GM12878 (cell line): ENCODE measurements around the gene ATP13A2. TPM values are rescaled to one million over a fixed set of nuclear protein-coding genes. Genes with fewer than 3 reads are reported as not detected.
A peak's percentile ranks its signal among the peaks of the same experiment; 100 is the strongest.

Experiments used
- ATAC-seq: fragments of 200-7000 bp; cut with Tn5 transposase; 3 replicates; pipeline ENCODE4 v1.9.1; 2020; ENCODE audit warnings: mild to moderate bottlenecking, moderate library complexity
- BruUV-seq: library from RNA; stranded (reverse); fragments of 400-500 nt; replicated peaks from 2 replicates; lab custom pipeline; 2021; lab: Mats Ljungman, UMichigan
- CTCF ChIA-PET: fragments of 300-600 bp; sonication (Branson Sonifier 250); formaldehyde crosslinking; extraction: SDS; loops from one replicate; lab custom pipeline; 2021; ENCODE audit warnings: inconsistent platforms; lab: Yijun Ruan, JAX
- POLR2A ChIA-PET: fragments of 350-600 bp; formaldehyde crosslinking; extraction: SDS; loops from one replicate; lab custom pipeline; 2021; ENCODE audit warnings: inconsistent platforms; lab: Charles Lee
- RAD21 ChIA-PET: fragments of 300-600 bp; sonication (Branson Sonifier 250); formaldehyde crosslinking; loops from one replicate; lab custom pipeline; 2023; ENCODE audit warnings: antibody characterized with exemption; ENCODE audit not compliant: unreplicated experiment; lab: Charles Lee
- SMC1A ChIA-PET: fragments of 300-600 bp; sonication (Branson Sonifier 250); formaldehyde crosslinking; loops from one replicate; lab custom pipeline; 2023; ENCODE audit not compliant: unreplicated experiment, uncharacterized antibody; lab: Charles Lee
- DNase-seq: peaks from one replicate; pipeline ENCODE4 v3.0.0-alpha.2; 2011; ENCODE audit warnings: low read depth, low spot score
- FAIRE-seq: peaks from 3 replicates; lab custom pipeline; 2011; peaks lifted over from hg19 to GRCh38; lab: Jason Lieb, UNC
- H2AFZ ChIP-seq: 2 replicates; pipeline ENCODE4 v1.6.0; 2011; ENCODE audit warnings: low read depth, low read length, control low read depth; ENCODE audit not compliant: control insufficient read depth
- H3K27ac ChIP-seq: 2 replicates; pipeline ENCODE4 v1.5.1; 2011; ENCODE audit warnings: control low read depth; ENCODE audit not compliant: control insufficient read depth, insufficient read depth
- H3K27me3 ChIP-seq, 2 experiments: replicated peaks in 1 of 2; 2 replicates each; pipeline versions ENCODE4 v1.6.0 to v1.6.1; 2011; ENCODE audit warnings: low read length in 1 of 2; ENCODE audit not compliant: control insufficient read depth in 2 of 2, insufficient read depth in 2 of 2
- H3K36me3 ChIP-seq, 2 experiments: 2 replicates each; pipeline ENCODE4 v1.5.1; 2011; ENCODE audit warnings: low read length in 1 of 2; ENCODE audit not compliant: control insufficient read depth in 2 of 2, insufficient read depth in 2 of 2
- H3K4me1 ChIP-seq: 2 replicates; pipeline ENCODE4 v1.6.1; 2011; ENCODE audit warnings: mild to moderate bottlenecking, low read length, moderate library complexity, mixed read lengths; ENCODE audit not compliant: control insufficient read depth, insufficient read depth
- H3K4me2 ChIP-seq: 2 replicates; pipeline ENCODE4 v1.6.0; 2011; ENCODE audit warnings: control low read depth; ENCODE audit not compliant: control insufficient read depth, insufficient read depth
- H3K4me3 ChIP-seq: fragments of 200-600 bp; sonication (generic); 2 replicates; pipeline ENCODE4 v1.5.1; 2016
- H3K79me2 ChIP-seq: 2 replicates; pipeline ENCODE4 v1.6.0; 2011; ENCODE audit warnings: low read length; ENCODE audit not compliant: control insufficient read depth, insufficient read depth
- H3K9ac ChIP-seq: 2 replicates; pipeline ENCODE4 v1.8.0; 2011; ENCODE audit warnings: low read length, control low read depth, mixed read lengths; ENCODE audit not compliant: control insufficient read depth, insufficient read depth
- H3K9me3 ChIP-seq: replicated peaks from 3 replicates; pipeline ENCODE4 v1.5.1; 2011; ENCODE audit warnings: mild to moderate bottlenecking, low read length; ENCODE audit not compliant: control insufficient read depth, insufficient read depth
- H4K20me1 ChIP-seq: 2 replicates; pipeline ENCODE4 v1.6.0; 2011; ENCODE audit not compliant: control insufficient read depth, insufficient read depth
- ETV6 ChIP-seq, 2 experiments: fragments of 450-650 bp in 1 of 2; IDR thresholded peaks in 1 of 2; conservative IDR thresholded peaks in 1 of 2; 2 replicates each; pipeline ENCODE4 v1.6.1; 2014; ENCODE audit warnings: antibody characterized with exemption in 1 of 2, borderline replicate concordance in 1 of 2, low read depth in 1 of 2, mild to moderate bottlenecking in 1 of 2, moderate library complexity in 1 of 2
- MXI1 ChIP-seq: fragments of 150-350 bp; IDR thresholded peaks from 2 replicates; pipeline ENCODE4 v1.6.1; 2011; ENCODE audit warnings: low read depth, mild to moderate bottlenecking, inconsistent platforms, low read length, improper control_type of control experiment
- SIN3A ChIP-seq: IDR thresholded peaks from 2 replicates; pipeline ENCODE4 v1.6.1; 2012; ENCODE audit warnings: low read depth, low read length, improper control_type of control experiment
- SREBF1 ChIP-seq: IDR thresholded peaks from 2 replicates; pipeline ENCODE4 v1.6.1; 2012; ENCODE audit warnings: mild to moderate bottlenecking, low read length
- SUZ12 ChIP-seq: fragments of 200-600 bp; sonication (generic); IDR thresholded peaks from one replicate; pipeline ENCODE4 v1.6.1; 2018; ENCODE audit warnings: antibody characterized with exemption, mild to moderate bottlenecking; ENCODE audit not compliant: unreplicated experiment
- ZNF274 ChIP-seq: IDR thresholded peaks from one replicate; pipeline ENCODE4 v1.8.0; 2011; ENCODE audit not compliant: insufficient read length, insufficient read depth
- WGBS: methylation state at CpG from one replicate; pipeline ENCODE4 v1.1.6; 2016; ENCODE audit warnings: low lambda C conversion rate; ENCODE audit not compliant: insufficient replicate concordance, insufficient coverage; ENCODE audit errors: missing lambda C conversion rate; 5-methylcytosine and 5-hydroxymethylcytosine counted together
- in situ Hi-C: fragments of 300-500 bp; cut with MboI; formaldehyde crosslinking; loops from 9 replicates; pipeline ENCODE4 v1.14.3; 2018; ENCODE audit warnings: mixed read lengths
- intact Hi-C: fragments of 100-400 bp; cut with micrococcal nuclease; formaldehyde crosslinking; loops from one replicate; pipeline ENCODE4 v1.14.2; 2022; ENCODE audit not compliant: unreplicated experiment
- polyA plus RNA-seq, 11 experiments: library from polyadenylated mRNA; depleted of rRNA in 4 of 11; unstranded in 6 of 11; stranded (reverse) in 5 of 11; fragments of >200 nt; fragmentation: Nextera tagmentation in 4 of 11; fragmentation: Illumina TruSeq in 1 of 11; extraction: Ambion mirVana in 4 of 11; extraction: Trizol in 1 of 11; gene quantifications; 1 replicate in 1 of 11; 2 replicates in 10 of 11; pipeline versions ENCODE4 v1.2.1 to v1.2.3, GENCODE V29; 2011 to 2016; ENCODE audit warnings: inconsistent platforms in 2 of 11, missing spikeins in 2 of 11, low read depth in 1 of 11
- total RNA-seq, 4 experiments: library from RNA; depleted of rRNA in 3 of 4; stranded (reverse); fragments of >200 nt in 3 of 4; fragmentation: Illumina TruSeq in 1 of 4; extraction: Trizol in 1 of 4; gene quantifications; 2 replicates each; pipeline versions ENCODE4 v1.2.1 to v1.2.3, GENCODE V29; 2013 to 2021

The ATP13A2 gene
- total and polyA plus RNA-seq, 10 of the 15 experiments (the other 5 are each of a cell fraction or from before 2014, with no cell fraction given) = 0.24 to 30.5 (median 8.0) TPM

DNA sequence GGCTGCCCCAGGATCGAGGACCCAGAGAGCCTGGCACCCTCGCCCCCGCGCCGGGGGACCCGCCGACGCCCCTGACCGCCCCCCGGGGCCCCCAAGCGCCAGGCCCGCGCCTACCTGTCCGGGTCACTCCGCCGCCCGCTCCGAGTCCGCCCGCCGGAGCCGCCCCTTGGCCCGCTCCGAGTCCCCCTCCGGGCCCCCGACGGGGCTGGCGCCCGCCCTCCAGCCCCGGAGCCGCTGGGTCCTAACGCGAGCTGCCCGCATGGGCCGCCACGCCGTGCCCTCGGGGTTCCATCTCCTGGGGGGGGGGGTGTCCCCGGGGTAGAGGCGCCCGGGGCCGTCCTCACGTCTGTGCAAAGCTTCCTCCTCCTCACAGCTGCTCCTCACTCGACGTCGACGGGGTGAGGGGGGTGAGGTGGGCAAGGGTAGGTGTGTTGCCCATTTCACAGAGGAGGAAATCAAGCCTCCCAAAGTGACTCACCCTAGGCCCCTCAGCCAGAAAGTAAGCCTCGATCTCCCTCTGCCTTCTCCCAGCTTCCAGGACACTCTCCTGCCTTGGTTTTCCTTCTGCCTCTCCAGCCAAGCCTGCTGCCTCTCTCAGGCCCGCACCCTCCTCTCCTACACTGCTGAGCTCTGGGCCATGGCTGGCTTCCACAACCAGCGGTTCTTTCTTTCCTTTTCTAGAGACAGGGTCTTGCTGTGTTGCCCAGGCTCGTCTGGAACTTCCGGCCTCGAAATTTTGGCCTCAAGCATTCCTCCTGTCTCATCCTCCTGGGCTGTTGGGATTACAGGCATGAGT is 31.1 kb downstream of the ATP13A2 start, which contains the start of gene MFAP2:
Gene MFAP2 (minus strand): TSS at position 148 of the 796 bp plus-strand sequence. CDS start 2,347 bp downstream, outside the sequence.
- ATAC-seq (peak; percentile 45; the same call in 2 of the 3 replicates), DNase-seq (no peak), FAIRE-seq (no peak)
- BruUV-seq = no TSS peak
- no peak within 1 kb of the TSS for H3K4me2 ChIP-seq
- no peaks in the 10 kb centered on the region for H3K79me2 ChIP-seq
- H4K20me1 ChIP-seq = no peaks in the 10 kb centered on the region
- RAD21 ChIA-PET = no interaction called here
- no peaks in the 10 kb centered on the region for H3K36me3 ChIP-seq
- intact Hi-C loops = no loop called here
- TF ChIP-seq ZNF274 (no peak), SUZ12 (peak; percentile 77), SIN3A (no peak), MXI1 (no peak), ETV6 (conservative IDR thresholded peaks at IDR 0.05 in 1 of 2, IDR thresholded peaks at IDR 0.05 in 1 of 2; ENCODE audit: borderline replicate concordance in 1 of 2, low read depth in 1 of 2) (no peak), SREBF1 (no peak)
- no peaks in the 10 kb centered on the region for H3K4me1 ChIP-seq
- SMC1A ChIA-PET = no interaction called here
- in situ Hi-C loops = no loop called here
- no peaks in the 10 kb centered on the region for H3K9me3 ChIP-seq
- H3K4me3 ChIP-seq = no peak within 1 kb of the TSS
- 29% methylated on average over 20 of the region's 53 CpGs for WGBS
- H3K9ac ChIP-seq = no peak within 1 kb of the TSS
- no peak within 1 kb of the TSS for H3K27ac ChIP-seq
- peaks cover 7 to 13% of the 10 kb centered on the region in 2 experiments; a peak in 3 of 4 replicates for H3K27me3 ChIP-seq
- H2AFZ ChIP-seq = no peak within 1 kb of the TSS
- CTCF ChIA-PET = no interaction called here
- POLR2A ChIA-PET = no interaction called here
